Dedifferentiated amniotic fluid mesenchymal stem cell (primary cell): ENCODE measurements around the gene OPCML.

ENCODE experiments used
- DNase-seq: peaks from one replicate; pipeline ENCODE4 v3.0.0-alpha.2; 2016; ENCODE audit errors: extremely low spot score

Gene OPCML

GRCh38 chr11:132623511-132623910 is 908.8 kb downstream of the OPCML start:
- no peak for DNase-seq

- no peak for DNase-seq
These were observed 910.2 kb downstream of the OPCML start for GRCh38 chr11:132621976-132622580.

GRCh38 chr11:132620423-132620822 is 911.9 kb downstream of the OPCML start:
- no peak for DNase-seq

GRCh38 chr11:132610791-132611190 is 921.5 kb downstream of the OPCML start:
- DNase-seq = no peak

- no peak for DNase-seq
These were observed 922.1 kb downstream of the OPCML start for GRCh38 chr11:132610216-132610615.

- no peak for DNase-seq
These were observed 924.7 kb downstream of the OPCML start for GRCh38 chr11:132607575-132607974.

GRCh38 chr11:132605825-132606570 is 926.3 kb downstream of the OPCML start:
- no peak for DNase-seq

GRCh38 chr11:132604431-132604830 is 927.9 kb downstream of the OPCML start:
- DNase-seq = peak; percentile 35

GRCh38 chr11:132601875-132602274 is 930.4 kb downstream of the OPCML start:
- no peak for DNase-seq

GRCh38 chr11:132595711-132596134 is 936.6 kb downstream of the OPCML start:
- no peak for DNase-seq

GRCh38 chr11:132595246-132595645 is 937.1 kb downstream of the OPCML start:
- no peak for DNase-seq

GRCh38 chr11:132590986-132591385 is 941.3 kb downstream of the OPCML start:
- DNase-seq = no peak

- no peak for DNase-seq
These were observed 941.7 kb downstream of the OPCML start for GRCh38 chr11:132590554-132590953.

GRCh38 chr11:132589791-132590190 is 942.5 kb downstream of the OPCML start:
- no peak for DNase-seq

- DNase-seq = no peak
These were observed 943.9 kb downstream of the OPCML start for GRCh38 chr11:132588366-132588765.

GRCh38 chr11:132587716-132588115 is 944.6 kb downstream of the OPCML start:
- DNase-seq = no peak

- DNase-seq = peak; percentile 73
These were observed 945.5 kb downstream of the OPCML start for GRCh38 chr11:132586801-132587200.

- DNase-seq = no peak
These were observed 952.5 kb downstream of the OPCML start for GRCh38 chr11:132579634-132580327.

- DNase-seq = no peak
These were observed 953.2 kb downstream of the OPCML start for GRCh38 chr11:132579136-132579535.

- no peak for DNase-seq
These were observed 953.7 kb downstream of the OPCML start for GRCh38 chr11:132578580-132578979.

- DNase-seq = peak; percentile 72
These were observed 955.6 kb downstream of the OPCML start for GRCh38 chr11:132576706-132577105.

GRCh38 chr11:132564091-132564885 is 968.0 kb downstream of the OPCML start:
- DNase-seq = no peak
